Mammary epithelial cell (primary cell): Measurements from ENCODE around the gene LRRC17.

Source experiments
- EZH2 ChIP-seq: IDR thresholded peaks from 2 replicates; pipeline ENCODE4 v1.6.1; 2012; ENCODE audit warnings: low read length, inconsistent platforms, borderline replicate concordance
- TF ChIP-seq, protein P1 (sequence below), 2 donors: IDR thresholded peaks in 1 of 2; conservative IDR thresholded peaks in 1 of 2; 2 replicates each; pipeline ENCODE4 v1.5.1; 2011 to 2012; ENCODE audit warnings: inconsistent platforms in 2 of 2, low read length in 2 of 2, mild to moderate bottlenecking in 2 of 2, control low read depth in 1 of 2, low read depth in 1 of 2; ENCODE audit not compliant: insufficient read depth in 1 of 2; ENCODE audit errors: extremely low read depth in 1 of 2

- TF ChIP-seq, protein P1, sequence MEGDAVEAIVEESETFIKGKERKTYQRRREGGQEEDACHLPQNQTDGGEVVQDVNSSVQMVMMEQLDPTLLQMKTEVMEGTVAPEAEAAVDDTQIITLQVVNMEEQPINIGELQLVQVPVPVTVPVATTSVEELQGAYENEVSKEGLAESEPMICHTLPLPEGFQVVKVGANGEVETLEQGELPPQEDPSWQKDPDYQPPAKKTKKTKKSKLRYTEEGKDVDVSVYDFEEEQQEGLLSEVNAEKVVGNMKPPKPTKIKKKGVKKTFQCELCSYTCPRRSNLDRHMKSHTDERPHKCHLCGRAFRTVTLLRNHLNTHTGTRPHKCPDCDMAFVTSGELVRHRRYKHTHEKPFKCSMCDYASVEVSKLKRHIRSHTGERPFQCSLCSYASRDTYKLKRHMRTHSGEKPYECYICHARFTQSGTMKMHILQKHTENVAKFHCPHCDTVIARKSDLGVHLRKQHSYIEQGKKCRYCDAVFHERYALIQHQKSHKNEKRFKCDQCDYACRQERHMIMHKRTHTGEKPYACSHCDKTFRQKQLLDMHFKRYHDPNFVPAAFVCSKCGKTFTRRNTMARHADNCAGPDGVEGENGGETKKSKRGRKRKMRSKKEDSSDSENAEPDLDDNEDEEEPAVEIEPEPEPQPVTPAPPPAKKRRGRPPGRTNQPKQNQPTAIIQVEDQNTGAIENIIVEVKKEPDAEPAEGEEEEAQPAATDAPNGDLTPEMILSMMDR (conservative IDR thresholded peaks at IDR 0.05 in 1 of 2, IDR thresholded peaks at IDR 0.05 in 1 of 2; ENCODE audit: extremely low read depth in 1 of 2, insufficient read depth in 1 of 2, low read depth in 1 of 2, low read length in 2 of 2): no peak
- no peak for TF ChIP-seq EZH2
Observed at GRCh38 chr7:102895602-102896001, 17.2 kb upstream of the LRRC17 start.
